Measurements from ENCODE around the gene CYP3A5. TPM values are rescaled to one million over a fixed set of nuclear protein-coding genes. Genes with fewer than 3 reads are reported as not detected.
"Not testable (repeated sequence)": the region's sequence is repeated elsewhere in the genome, so short reads cannot be mapped to it uniquely, and the experiment has no call there.

Gene CYP3A5
- total RNA-seq, 4 donors from 2014 or later = 0.91 to 4.6 (median 2.3) TPM

- intact Hi-C loops (cut with DNase I) = no loop called here
Observed at GRCh38 chr7:99667179-99667578, 12.6 kb downstream of the CYP3A5 start.

DNA sequence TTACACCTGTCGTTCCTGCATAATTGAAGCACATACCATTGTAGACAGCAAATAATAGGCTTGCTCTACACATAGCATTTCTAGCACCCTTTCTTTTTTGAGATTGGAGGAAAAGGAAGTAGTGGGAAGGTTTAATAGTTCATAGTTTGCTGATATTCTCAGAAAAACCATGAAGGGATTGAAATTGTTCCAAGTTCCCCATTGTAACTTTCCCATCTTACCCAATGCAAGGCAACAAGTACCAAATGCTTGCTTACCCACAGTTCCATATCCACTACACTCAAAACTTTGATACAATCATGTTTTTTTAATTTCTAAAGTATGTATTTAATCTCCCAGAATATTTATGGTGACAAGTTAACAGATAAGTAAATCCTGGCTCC lies 13.8 kb downstream of the CYP3A5 start:
- Histone ChIP-seq H3K27me3 (no peaks in the 10 kb centered on the region), H3K27ac (replicated peaks in 1 of 4) (no peak overlapping the region), H3K4me1 (no peaks in the 10 kb centered on the region), H3K9me3 (no peaks in the 10 kb centered on the region), H3K36me3 (peaks cover 0 to 13% (median 2%) of the 10 kb centered on the region in 4 donors), H3K4me3 (no peak overlapping the region)
- intact Hi-C loops (cut with DNase I) = no loop called here
- no peak for TF ChIP-seq EP300 (IDR thresholded peaks at IDR 0.05)
- no peak for TF ChIP-seq POLR2AphosphoS5 (IDR thresholded peaks at IDR 0.05)
- TF ChIP-seq, protein P1, sequence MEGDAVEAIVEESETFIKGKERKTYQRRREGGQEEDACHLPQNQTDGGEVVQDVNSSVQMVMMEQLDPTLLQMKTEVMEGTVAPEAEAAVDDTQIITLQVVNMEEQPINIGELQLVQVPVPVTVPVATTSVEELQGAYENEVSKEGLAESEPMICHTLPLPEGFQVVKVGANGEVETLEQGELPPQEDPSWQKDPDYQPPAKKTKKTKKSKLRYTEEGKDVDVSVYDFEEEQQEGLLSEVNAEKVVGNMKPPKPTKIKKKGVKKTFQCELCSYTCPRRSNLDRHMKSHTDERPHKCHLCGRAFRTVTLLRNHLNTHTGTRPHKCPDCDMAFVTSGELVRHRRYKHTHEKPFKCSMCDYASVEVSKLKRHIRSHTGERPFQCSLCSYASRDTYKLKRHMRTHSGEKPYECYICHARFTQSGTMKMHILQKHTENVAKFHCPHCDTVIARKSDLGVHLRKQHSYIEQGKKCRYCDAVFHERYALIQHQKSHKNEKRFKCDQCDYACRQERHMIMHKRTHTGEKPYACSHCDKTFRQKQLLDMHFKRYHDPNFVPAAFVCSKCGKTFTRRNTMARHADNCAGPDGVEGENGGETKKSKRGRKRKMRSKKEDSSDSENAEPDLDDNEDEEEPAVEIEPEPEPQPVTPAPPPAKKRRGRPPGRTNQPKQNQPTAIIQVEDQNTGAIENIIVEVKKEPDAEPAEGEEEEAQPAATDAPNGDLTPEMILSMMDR (IDR thresholded peaks at IDR 0.05) = no peak
- no peak for TF ChIP-seq POLR2A (IDR thresholded peaks at IDR 0.05; ENCODE audit: low read depth)
- WGBS = 73% methylated on average over 1 of the region's 1 CpG
- no peak for DNase-seq (ENCODE audit: extremely low spot score)

More at GRCh38 chr7:99667179-99667578, 12.6 kb downstream of the CYP3A5 start:
- H3K4me1 ChIP-seq = no peaks in the 10 kb centered on the region
- H3K27me3 ChIP-seq = no peaks in the 10 kb centered on the region
- no peak for DNase-seq (ENCODE audit: extremely low spot score)
- no peak overlapping the region for H3K4me3 ChIP-seq
- no peaks in the 10 kb centered on the region for H3K9me3 ChIP-seq
- 54% methylated on average over 2 of the region's 2 CpGs for WGBS
- TF ChIP-seq POLR2AphosphoS5 (IDR thresholded peaks at IDR 0.05) (no peak), POLR2A (IDR thresholded peaks at IDR 0.05; ENCODE audit: low read depth) (no peak), EP300 (IDR thresholded peaks at IDR 0.05) (no peak)
- TF ChIP-seq, protein P1 (IDR thresholded peaks at IDR 0.05) = no peak
- peaks cover 0 to 9% (median 2%) of the 10 kb centered on the region in 4 donors for H3K36me3 ChIP-seq
- no peak overlapping the region for H3K27ac ChIP-seq (replicated peaks in 1 of 4)

GRCh38 chr7:99665312-99666012 lies 14.3 kb downstream of the CYP3A5 start:
- 94% methylated on average over 3 of the region's 3 CpGs for WGBS
- peaks cover 3 to 18% (median 4%) of the 10 kb centered on the region in 4 donors for H3K36me3 ChIP-seq
- no peaks in the 10 kb centered on the region for H3K27me3 ChIP-seq
- TF ChIP-seq POLR2A (IDR thresholded peaks at IDR 0.05; ENCODE audit: low read depth) (no peak), POLR2AphosphoS5 (IDR thresholded peaks at IDR 0.05) (no peak), EP300 (IDR thresholded peaks at IDR 0.05) (no peak)
- TF ChIP-seq, protein P1 (IDR thresholded peaks at IDR 0.05) = no peak
- H3K4me3 ChIP-seq = no peak overlapping the region
- H3K27ac ChIP-seq (replicated peaks in 1 of 4) = no peak overlapping the region
- no peak for DNase-seq (ENCODE audit: extremely low spot score)
- no peaks in the 10 kb centered on the region for H3K4me1 ChIP-seq
- H3K9me3 ChIP-seq = no peaks in the 10 kb centered on the region
- intact Hi-C loops (cut with DNase I) = no loop called here

DNA sequence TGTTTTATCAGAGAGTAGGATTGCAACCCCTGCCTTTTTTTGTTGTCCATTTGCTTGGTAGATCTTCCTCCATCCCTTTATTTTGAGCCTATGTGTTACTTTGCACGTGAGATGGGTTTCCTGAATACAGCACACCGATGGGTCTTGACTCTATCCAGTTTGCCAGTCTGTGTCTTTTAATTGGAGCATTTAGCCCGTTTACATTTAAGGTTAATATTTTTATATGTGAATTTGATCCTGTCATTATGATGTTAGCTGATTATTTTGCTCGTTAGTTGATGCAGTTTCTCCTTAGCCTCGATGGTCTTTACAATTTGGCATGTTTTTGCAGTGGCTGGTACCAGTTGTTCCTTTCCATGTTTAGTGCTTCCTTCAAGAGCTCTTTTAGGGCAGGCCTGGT lies 21.9 kb downstream of the CYP3A5 start:
- H3K36me3 ChIP-seq = peaks cover 0 to 27% (median 8%) of the 10 kb centered on the region in 4 donors
- 71% methylated on average over 5 of the region's 5 CpGs for WGBS
- H3K27ac ChIP-seq (replicated peaks in 1 of 4); H3K4me1 ChIP-seq; intact Hi-C loops (cut with DNase I); H3K27me3 ChIP-seq; H3K9me3 ChIP-seq; H3K4me3 ChIP-seq; DNase-seq (ENCODE audit: extremely low spot score): not testable (repeated sequence)

GRCh38 chr7:99654626-99655025 lies 25.2 kb downstream of the CYP3A5 start:
- intact Hi-C loops (cut with DNase I); H3K9me3 ChIP-seq; H3K27ac ChIP-seq (replicated peaks in 1 of 4); H3K4me3 ChIP-seq; H3K4me1 ChIP-seq; DNase-seq (ENCODE audit: extremely low spot score); H3K27me3 ChIP-seq: not testable (repeated sequence)
- WGBS = 96% methylated on average over 3 of the region's 3 CpGs
- peaks cover 0 to 10% (median 2%) of the 10 kb centered on the region in 4 donors for H3K36me3 ChIP-seq

DNA sequence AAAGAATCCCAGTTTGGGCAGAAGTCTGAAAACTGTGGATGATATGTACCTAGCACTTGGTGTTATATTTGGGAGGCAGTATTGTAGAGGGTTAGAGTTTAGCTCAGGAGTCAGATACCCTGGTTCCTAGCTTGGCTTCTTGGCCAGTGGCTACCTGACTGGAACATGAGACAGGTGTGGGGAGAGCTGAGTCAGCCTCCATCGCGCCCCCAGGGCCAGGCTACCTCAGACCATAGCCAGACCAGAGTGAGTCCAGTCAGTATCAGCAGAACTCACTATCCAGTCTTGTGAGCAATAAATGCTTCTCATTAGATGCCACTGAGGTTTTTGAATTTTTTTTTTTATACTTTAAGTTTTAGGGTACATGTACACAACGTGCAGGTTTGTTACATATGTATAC lies 26.0 kb downstream of the CYP3A5 start:
- intact Hi-C loops (cut with DNase I) = no loop called here
- peak; percentile 34 for DNase-seq (ENCODE audit: extremely low spot score)
- TF ChIP-seq EP300 (IDR thresholded peaks at IDR 0.05) = no peak
- TF ChIP-seq POLR2A (IDR thresholded peaks at IDR 0.05; ENCODE audit: low read depth) = no peak
- TF ChIP-seq, protein P1 (IDR thresholded peaks at IDR 0.05) = no peak
- TF ChIP-seq POLR2AphosphoS5 (IDR thresholded peaks at IDR 0.05) = no peak
- H3K36me3 ChIP-seq = peaks cover 0 to 10% (median 3%) of the 10 kb centered on the region in 4 donors
- no peaks in the 10 kb centered on the region for H3K9me3 ChIP-seq
- no peak overlapping the region for H3K27ac ChIP-seq (replicated peaks in 1 of 4)
- no peak overlapping the region for H3K4me3 ChIP-seq
- WGBS = 98% methylated on average over 3 of the region's 3 CpGs
- no peaks in the 10 kb centered on the region for H3K27me3 ChIP-seq
- no peaks in the 10 kb centered on the region for H3K4me1 ChIP-seq

- DNase-seq (ENCODE audit: extremely low spot score) = peak; percentile 19
- H3K4me1 ChIP-seq; H3K4me3 ChIP-seq; H3K27me3 ChIP-seq; H3K27ac ChIP-seq (replicated peaks in 1 of 4); intact Hi-C loops (cut with DNase I); H3K9me3 ChIP-seq: not testable (repeated sequence)
- peaks cover 0 to 10% (median 4%) of the 10 kb centered on the region in 4 donors for H3K36me3 ChIP-seq
- 94% methylated on average over 4 of the region's 4 CpGs for WGBS
Observed at GRCh38 chr7:99653269-99653668, 26.5 kb downstream of the CYP3A5 start.

All from esophagus muscularis mucosa (tissue), 4 donors.